Measurements from ENCODE around the gene PROC. TPM values are rescaled to one million over a fixed set of nuclear protein-coding genes. Genes with fewer than 3 reads are reported as not detected.

Gene PROC
- total RNA-seq, 1 donor from 2014 or later = 1.0 TPM

- no peak overlapping the region for H2AFZ ChIP-seq (ENCODE audit: low read depth, low read length)
- Mint-ChIP-seq H3K4me1 (ENCODE audit: low read depth, unreplicated experiment) (peaks cover 8% of the 10 kb centered on the region), H3K36me3 (ENCODE audit: low read depth, unreplicated experiment) (peaks cover 11% of the 10 kb centered on the region), H3K4me3 (ENCODE audit: unreplicated experiment) (no peak overlapping the region), H3K9me3 (ENCODE audit: unreplicated experiment) (peaks cover 16% of the 10 kb centered on the region), H3K27me3 (ENCODE audit: low read depth, unreplicated experiment) (no peaks in the 10 kb centered on the region), H3K27ac (ENCODE audit: unreplicated experiment) (no peak overlapping the region)
- no peak for FAIRE-seq
- no peak overlapping the region for H3K4me3 ChIP-seq (ENCODE audit: insufficient read depth, low read depth, low read length)
- H3K4me2 ChIP-seq (ENCODE audit: low read length) = no peak overlapping the region
- peaks cover 3% of the 10 kb centered on the region for H3K9me3 ChIP-seq (ENCODE audit: insufficient read depth, low read depth, low read length)
- no peaks in the 10 kb centered on the region for H3K36me3 ChIP-seq (ENCODE audit: insufficient read depth, low read length)
- H3K27ac ChIP-seq (ENCODE audit: low read depth, low read length) = no peak overlapping the region
- H3K9ac ChIP-seq (ENCODE audit: low read length) = no peak overlapping the region
- H3K79me2 ChIP-seq (ENCODE audit: insufficient read depth, low read length) = peaks cover 97% of the 10 kb centered on the region
- peaks cover 75% of the 10 kb centered on the region for H4K20me1 ChIP-seq (ENCODE audit: insufficient read depth, low read length)
- no peak for DNase-seq (ENCODE audit: low read depth)
- H3K4me1 ChIP-seq (ENCODE audit: insufficient read depth, low read length) = no peaks in the 10 kb centered on the region
- no peaks in the 10 kb centered on the region for H3K27me3 ChIP-seq (ENCODE audit: insufficient read depth, low read length)
- TF ChIP-seq EZH2 (IDR thresholded peaks at IDR 0.05; ENCODE audit: insufficient read depth, low read length) (no peak), CTCF (IDR thresholded peaks at IDR 0.05; ENCODE audit: insufficient read depth, low read depth, low read length) (no peak)
Observed at GRCh38 chr2:127373362-127374083, 44.7 kb upstream of the PROC start.

GRCh38 chr2:127376257-127376656, 42.0 kb upstream of the PROC start:
- Histone ChIP-seq H3K27me3 (ENCODE audit: insufficient read depth, low read length) (no peaks in the 10 kb centered on the region), H3K79me2 (ENCODE audit: insufficient read depth, low read length) (peaks cover 98% of the 10 kb centered on the region), H3K27ac (ENCODE audit: low read depth, low read length) (no peak overlapping the region), H3K4me2 (ENCODE audit: low read length) (no peak overlapping the region), H3K9ac (ENCODE audit: low read length) (no peak overlapping the region), H3K4me3 (ENCODE audit: insufficient read depth, low read depth, low read length) (no peak overlapping the region), H3K9me3 (ENCODE audit: insufficient read depth, low read depth, low read length) (no peaks in the 10 kb centered on the region), H4K20me1 (ENCODE audit: insufficient read depth, low read length) (peaks cover 77% of the 10 kb centered on the region), H2AFZ (ENCODE audit: low read depth, low read length) (no peak overlapping the region), H3K4me1 (ENCODE audit: insufficient read depth, low read length) (no peaks in the 10 kb centered on the region), H3K36me3 (ENCODE audit: insufficient read depth, low read length) (no peaks in the 10 kb centered on the region)
- Mint-ChIP-seq H3K36me3 (ENCODE audit: low read depth, unreplicated experiment) (peaks cover 9% of the 10 kb centered on the region), H3K27ac (ENCODE audit: unreplicated experiment) (no peak overlapping the region), H3K4me1 (ENCODE audit: low read depth, unreplicated experiment) (peaks cover 14% of the 10 kb centered on the region), H3K27me3 (ENCODE audit: low read depth, unreplicated experiment) (no peaks in the 10 kb centered on the region), H3K9me3 (ENCODE audit: unreplicated experiment) (peaks cover 13% of the 10 kb centered on the region), H3K4me3 (ENCODE audit: unreplicated experiment) (no peak overlapping the region)
- DNase-seq (ENCODE audit: low read depth) = no peak
- FAIRE-seq = no peak
- TF ChIP-seq EZH2 (IDR thresholded peaks at IDR 0.05; ENCODE audit: insufficient read depth, low read length) = no peak
- TF ChIP-seq CTCF (IDR thresholded peaks at IDR 0.05; ENCODE audit: insufficient read depth, low read depth, low read length) = no peak

- Histone ChIP-seq H3K4me2 (ENCODE audit: low read length) (no peak overlapping the region), H3K27ac (ENCODE audit: low read depth, low read length) (no peak overlapping the region), H3K4me1 (ENCODE audit: insufficient read depth, low read length) (no peaks in the 10 kb centered on the region), H3K9me3 (ENCODE audit: insufficient read depth, low read depth, low read length) (no peaks in the 10 kb centered on the region), H3K27me3 (ENCODE audit: insufficient read depth, low read length) (no peaks in the 10 kb centered on the region), H2AFZ (ENCODE audit: low read depth, low read length) (no peak overlapping the region), H3K9ac (ENCODE audit: low read length) (no peak overlapping the region), H3K4me3 (ENCODE audit: insufficient read depth, low read depth, low read length) (no peak overlapping the region), H3K79me2 (ENCODE audit: insufficient read depth, low read length) (peaks cover 98% of the 10 kb centered on the region), H3K36me3 (ENCODE audit: insufficient read depth, low read length) (no peaks in the 10 kb centered on the region), H4K20me1 (ENCODE audit: insufficient read depth, low read length) (peaks cover 75% of the 10 kb centered on the region)
- Mint-ChIP-seq H3K36me3 (ENCODE audit: low read depth, unreplicated experiment) (peaks cover 9% of the 10 kb centered on the region), H3K27ac (ENCODE audit: unreplicated experiment) (no peak overlapping the region), H3K9me3 (ENCODE audit: unreplicated experiment) (peaks cover 13% of the 10 kb centered on the region), H3K4me1 (ENCODE audit: low read depth, unreplicated experiment) (peaks cover 17% of the 10 kb centered on the region), H3K27me3 (ENCODE audit: low read depth, unreplicated experiment) (no peaks in the 10 kb centered on the region), H3K4me3 (ENCODE audit: unreplicated experiment) (no peak overlapping the region)
- DNase-seq (ENCODE audit: low read depth) (no peak), FAIRE-seq (no peak)
- TF ChIP-seq EZH2 (IDR thresholded peaks at IDR 0.05; ENCODE audit: insufficient read depth, low read length) (no peak), CTCF (IDR thresholded peaks at IDR 0.05; ENCODE audit: insufficient read depth, low read depth, low read length) (no peak)
Observed at GRCh38 chr2:127377262-127377661, 41.0 kb upstream of the PROC start.

Data from astrocyte (in vitro differentiated cells and primary cell).